IPS-NIHi11 (cell line): ENCODE data around the gene RAMP3.
"Not testable (repeated sequence)": the region's sequence is repeated elsewhere in the genome, so short reads cannot be mapped to it uniquely, and the experiment has no call there.

Experiments used
- DNase-seq: peaks from one replicate; pipeline ENCODE4 v3.0.0; 2012; ENCODE audit warnings: mixed read lengths, low spot score

RAMP3 gene

DNA sequence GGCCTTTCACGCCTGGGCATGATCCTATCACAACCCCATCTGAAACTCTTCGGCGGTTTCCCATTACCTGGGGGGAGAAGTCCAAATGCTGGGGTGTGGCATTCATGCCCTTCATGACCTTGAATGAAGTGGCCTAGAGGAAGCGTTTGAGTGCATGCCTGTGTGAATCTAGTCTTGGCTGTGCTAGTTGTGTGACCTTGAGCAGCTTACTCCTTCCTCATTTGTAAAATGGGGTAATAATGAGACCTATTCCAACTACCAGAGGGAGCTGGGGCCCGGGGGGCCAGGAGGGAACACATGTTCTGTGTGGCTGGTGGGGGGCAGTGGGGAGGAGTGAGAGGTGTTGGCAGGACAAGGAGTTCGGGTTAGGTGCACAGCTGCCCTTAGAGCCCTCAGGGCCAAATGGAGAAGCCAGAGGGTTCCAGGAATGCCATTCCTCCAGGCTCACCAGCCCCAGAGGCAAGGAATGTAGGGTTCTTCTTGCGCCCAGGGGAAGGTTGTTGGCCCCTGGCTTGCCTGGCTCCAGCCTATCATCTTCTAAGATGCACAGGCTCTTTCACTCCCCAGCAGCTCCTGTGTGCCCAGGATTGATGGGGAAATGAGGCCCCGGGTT, 24.8 kb upstream of the RAMP3 start:
- no peak for DNase-seq

DNA sequence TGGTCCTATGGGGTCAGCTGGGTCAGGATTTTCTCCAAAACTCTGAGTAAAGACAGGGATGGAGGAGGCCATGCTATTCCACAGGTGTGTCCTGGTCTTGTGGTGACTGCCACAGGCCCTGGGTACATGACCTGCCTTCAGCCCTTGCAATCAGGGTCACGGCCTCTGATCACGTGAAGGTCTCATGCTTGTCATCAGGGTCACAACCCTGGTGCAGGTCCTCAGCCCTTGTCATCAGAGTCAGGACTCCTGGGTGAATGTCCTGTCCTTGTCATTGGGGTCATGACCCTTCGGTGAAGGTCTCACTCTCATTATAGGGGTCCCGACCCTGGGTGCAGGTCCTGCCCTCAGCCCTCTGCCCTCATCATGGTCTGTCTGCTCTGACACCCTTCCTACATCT, 24.2 kb upstream of the RAMP3 start:
- no peak for DNase-seq

DNA sequence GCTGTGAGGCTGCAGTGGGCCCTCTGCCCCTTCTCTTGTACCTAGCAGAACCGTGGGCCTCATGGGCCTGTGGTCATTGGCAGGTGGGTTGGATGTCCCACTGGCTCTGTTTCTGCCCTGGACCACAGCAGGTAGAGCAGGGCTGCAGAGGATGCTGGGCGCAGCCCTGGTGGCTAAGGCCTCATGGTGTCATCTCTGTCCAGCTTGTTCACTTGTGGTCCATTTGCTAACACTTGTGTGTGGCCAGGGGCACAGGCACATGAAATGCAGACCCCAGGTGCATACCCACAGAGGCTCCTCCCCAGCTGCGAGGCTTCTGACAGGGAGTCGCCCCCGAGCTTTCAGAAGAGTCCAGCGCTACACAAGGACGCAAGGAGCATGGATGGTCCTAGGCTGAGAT, 23.7 kb upstream of the RAMP3 start:
- DNase-seq: no peak

DNA sequence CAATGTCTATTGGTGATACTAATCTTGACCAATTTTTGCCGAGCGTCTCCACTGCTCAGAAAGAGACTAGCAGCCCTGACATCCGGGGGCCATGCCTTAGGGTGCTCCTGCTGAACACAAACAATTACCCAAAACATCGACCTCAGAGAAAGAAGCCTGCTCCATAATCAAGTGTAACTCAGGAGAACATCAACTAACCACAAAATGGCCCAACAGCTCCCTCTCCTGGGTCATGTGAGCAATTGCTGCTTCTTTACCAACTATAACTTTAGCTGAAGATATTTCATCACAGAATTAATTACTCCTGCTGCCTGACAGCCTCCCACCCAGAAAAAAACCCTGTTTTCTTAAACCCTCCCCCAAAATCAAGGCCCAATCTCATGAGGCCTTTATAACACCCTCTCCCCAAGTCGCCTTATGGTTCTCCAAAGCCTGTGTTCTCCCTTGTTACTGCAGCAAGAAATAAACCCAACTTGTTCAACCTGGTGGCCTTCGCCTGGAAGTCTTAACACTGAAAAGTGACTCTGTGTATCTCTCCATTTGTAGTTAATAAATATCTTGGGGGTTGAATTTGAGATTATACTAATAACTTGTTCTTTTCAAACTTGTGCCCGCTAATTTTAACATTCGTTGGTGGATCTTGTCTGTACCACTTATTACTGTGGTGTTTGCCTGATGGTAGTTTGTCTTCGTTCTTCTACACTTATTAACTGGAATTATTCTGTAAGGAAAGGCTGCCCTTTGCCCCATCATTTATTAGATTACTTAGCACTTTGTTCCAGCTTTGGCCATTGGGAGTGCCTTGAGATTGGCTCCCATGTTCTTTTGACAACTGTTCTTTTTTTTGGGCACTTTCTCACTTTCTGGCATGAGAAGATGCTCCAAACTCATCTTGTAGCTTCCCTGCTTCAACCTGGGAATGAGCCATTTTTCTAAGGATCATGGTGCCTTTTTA, 21.2 kb upstream of the RAMP3 start:
- peak; percentile 86 for DNase-seq

DNA sequence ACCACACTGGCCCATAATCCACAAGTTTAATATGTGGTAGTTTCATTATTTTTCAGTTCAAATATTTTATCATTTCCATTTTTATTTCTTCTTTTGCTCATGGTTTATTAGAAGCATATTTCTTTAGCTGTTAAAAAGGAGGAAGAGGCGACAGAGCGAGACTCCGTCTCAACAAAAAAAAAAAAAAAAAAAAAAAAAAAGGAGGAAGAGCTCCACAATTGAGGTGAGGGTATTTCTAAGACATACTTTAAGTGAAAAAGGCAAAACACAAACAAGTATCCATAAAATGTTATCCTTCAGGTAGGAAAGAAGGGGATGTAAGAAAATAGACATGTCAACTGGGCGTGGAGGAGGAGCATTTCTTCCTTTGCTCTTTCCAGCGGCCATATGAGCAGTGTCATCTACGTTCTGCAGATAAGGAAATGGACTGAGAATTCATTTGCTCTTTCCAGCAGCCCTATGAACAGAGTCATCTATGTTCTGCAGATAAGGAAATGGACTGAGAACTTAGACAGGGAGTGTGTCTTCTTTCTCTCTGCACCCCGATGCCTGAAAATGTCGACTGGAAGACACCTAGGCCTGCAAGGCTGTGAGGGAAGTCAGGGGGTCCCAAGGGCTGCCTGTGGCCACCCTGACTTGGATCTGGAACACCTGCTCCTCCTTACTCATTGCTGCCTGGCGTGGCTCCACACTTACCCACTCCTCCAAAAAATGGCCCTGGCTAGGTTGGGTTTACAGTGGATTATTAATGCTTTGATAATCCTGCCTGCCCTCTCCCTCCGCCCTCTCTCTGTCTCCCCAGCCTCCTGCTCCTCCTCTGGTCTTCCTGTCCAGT, 18.9 kb upstream of the RAMP3 start:
- DNase-seq: no peak

DNA sequence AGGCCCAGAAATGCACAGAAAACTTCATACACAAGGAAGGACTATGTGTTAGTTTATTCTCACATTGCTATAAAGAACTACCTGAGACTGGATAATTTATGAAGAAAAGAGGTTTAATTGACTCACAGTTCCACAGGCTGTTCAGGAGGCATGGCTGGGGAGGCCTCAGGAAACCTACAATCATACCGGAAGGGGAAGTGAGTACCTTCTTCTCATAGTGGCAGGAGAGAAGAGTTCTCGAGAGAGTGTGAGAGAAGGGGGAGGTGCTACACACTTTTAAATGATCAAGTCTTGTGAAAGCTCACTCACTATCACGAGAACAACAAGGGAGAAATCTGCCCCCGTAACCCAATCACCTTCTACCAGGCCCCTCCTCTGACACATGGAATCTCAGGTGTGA, 16.8 kb upstream of the RAMP3 start:
- no peak for DNase-seq

DNA sequence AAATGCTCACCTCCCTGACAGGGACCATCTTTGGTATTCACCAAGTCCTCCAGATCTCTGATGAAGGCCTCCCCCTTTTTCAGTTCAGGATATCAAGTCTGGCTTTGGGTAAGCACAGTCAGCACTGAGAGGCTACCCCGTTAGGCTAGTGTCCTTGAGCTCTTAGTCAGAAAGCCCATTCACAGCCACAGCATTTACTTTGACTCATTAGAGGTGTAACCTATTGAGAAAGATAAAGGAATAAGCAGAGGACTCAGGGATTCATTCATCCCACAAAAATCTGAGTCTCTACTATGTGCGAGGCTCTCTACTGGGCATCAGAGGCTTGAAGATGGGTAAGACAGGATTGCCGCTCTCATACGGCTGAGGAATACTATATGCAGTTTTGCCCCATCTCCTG, 14.0 kb upstream of the RAMP3 start:
- DNase-seq: no peak

DNA sequence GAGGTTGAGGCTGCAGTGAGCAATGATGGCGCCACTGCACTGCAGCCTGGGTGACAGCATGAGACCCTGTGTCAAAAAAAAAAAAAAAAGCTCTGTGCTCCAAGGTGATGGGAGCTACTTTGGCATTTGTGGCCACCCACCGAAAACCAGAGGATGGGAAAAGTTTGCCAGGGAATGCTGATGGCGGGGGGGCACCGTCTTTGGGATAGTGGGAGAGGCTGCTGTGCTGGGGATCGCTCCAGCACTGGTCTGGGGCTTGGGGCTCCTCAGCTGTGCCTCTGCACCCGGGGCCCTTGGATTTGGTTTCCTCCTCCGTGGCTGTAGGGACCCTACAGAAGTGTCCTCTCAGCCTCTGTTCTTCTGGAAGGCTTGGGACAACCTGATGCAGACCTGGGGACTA, 11.7 kb upstream of the RAMP3 start:
- no peak for DNase-seq

DNA sequence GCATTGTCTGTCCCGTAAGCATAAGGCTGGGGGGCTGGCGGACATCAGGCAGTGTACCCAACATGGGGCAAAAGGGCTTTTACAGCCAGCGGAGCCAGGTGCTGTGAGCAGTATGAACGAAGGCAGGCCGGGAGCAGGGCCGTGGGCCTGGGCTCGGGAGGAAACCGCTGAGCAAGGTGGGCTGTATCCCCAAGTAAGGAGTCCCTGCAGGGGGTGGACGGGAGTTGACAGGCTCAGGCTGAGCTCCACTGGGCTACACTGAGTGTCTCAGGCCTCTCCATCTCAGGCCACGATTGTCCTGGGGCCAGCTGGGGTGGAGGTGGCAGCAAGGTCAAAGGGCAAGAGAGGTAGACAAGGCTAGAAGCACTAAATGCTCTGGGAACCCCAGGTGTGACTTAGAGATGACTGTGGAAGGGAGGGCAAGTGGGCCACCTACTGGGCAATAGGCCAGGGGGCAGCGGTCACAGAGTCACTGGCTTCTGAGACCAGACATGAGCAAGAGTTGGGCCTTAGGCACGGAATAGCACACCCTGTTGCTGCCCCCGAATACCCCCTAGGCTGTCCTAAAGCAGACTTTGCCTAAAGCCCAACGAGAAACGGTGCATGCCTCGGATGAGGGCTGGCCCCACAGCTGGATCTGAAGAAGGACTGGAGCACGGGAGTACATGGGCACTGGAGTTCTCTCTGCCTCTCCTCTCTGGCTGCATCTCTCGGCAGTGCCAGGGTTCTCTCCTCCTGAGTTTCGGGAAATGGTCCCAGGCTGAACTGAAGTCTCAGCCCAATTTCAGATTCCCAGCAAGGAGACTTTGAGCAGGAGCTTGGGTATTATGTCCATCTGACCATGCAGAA, 10.8 kb upstream of the RAMP3 start:
- DNase-seq: no peak

DNA sequence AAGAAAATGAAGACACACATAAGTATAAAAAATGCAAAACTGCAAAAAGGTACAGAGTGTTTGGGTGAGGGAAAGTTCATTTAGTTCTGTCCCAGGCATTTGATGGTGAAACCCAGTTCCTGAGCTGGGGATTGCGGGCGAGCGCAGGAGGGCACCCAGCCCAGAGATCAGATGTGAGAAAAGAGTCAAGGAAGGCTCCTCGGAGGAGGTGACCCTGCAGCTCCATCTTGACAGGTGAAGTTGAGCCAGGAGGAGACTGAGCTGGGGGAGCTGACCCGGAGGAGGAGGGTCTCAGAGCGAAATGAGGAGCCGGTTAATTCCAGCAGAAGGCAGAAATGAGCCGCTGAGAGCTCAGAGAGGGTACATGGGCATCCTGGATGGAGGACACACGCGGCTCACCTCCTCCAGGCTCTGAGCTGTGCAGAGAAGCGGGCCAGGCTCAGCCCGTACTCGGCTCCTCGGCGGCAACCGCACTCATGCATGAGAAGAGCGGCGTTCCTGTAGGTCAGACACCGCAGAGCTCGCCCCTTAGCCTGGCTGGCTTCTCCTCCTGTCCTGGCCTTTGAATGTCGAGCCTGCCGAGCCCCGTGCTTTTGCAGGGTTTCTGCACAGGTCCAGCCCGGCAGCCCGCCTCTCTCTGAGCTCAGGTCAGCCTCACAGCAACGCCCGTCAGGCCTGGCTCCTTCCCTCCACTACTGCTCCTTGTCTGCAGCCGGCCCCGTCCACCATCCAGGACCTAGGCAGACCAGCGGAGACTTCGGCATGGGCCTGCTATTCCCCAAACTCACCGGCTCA, 9.5 kb upstream of the RAMP3 start:
- no peak for DNase-seq

DNA sequence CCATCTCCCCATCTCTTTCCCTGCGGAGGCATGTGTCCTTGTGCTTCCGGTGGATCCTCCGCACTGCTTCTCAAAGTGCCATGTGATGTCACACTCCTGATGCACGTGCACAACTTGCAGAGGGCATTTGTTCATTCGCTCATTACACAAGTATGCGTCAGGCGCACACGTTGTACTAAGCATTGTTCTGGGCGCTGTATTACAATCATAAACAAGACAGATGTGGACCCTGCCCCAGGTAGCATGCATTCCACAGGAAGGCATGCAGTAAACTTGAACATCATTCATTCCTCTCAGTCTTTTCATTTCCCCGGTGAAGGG, 9.0 kb upstream of the RAMP3 start:
- no peak for DNase-seq

DNA sequence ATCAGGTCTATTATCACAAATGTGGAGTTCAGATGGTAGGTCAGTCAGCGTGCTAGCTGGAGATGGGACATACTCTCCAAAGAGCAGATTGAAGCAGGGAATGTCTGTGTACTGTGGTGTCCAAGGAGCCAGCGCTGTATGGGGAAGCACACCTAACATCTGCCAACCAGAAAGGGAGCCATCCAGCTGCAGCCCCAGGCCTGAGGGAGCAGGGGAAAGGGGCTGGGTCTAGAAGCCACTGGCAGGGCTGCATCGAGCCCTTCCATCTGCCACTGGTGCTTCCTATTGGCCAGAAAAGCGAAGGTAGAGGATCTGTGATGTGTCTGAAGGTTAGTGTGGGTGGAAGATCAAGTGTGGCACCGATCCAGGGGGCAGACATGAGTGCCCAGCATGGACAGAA, 8.0 kb upstream of the RAMP3 start:
- no peak for DNase-seq

DNA sequence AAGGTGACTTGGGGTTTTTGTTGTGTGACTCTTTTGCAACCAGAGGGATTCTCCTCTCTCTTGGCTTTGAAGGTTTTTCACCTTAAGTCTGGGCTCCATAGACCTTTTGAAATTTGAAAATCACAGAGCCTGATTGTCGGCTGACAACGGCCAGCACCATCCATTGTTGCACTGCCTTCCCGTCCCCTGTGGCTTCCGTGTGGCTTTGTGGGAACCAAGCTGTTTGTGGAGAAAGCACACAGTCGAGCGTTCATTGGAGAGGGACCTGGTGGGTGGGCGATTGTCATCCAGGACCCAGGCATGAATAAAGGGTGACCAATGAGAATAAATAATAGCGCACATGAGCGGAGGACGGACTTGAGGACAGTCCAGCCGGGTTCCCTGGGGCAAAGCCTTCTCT, 7.4 kb upstream of the RAMP3 start:
- no peak for DNase-seq

DNA sequence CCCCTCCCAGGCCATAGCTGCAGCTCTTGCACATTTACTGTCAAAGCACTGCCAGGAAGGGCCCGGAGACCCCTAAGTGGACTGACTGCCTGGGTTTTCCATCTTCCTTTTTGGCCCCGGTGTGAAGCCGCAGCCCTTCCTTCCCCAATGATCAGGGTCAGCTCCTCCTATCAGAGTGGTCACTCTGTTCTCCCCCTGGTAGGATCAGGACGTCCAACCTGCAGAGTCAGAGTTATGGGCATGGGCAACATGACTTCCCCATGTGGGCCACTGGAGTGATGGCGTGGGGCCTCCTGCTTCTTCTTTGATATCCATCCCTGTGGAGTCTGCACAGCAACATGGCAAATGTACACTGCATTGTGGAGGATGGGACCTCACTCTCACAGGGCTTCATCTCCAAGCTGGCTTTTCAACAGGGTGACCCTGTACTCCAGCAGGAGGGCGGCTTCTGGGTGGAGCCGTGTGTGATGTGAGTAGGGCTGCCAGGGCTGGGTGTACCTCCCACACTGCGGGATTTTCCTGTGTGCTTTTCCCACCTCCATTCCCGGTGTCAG, 6.4 kb upstream of the RAMP3 start:
- no peak for DNase-seq

DNA sequence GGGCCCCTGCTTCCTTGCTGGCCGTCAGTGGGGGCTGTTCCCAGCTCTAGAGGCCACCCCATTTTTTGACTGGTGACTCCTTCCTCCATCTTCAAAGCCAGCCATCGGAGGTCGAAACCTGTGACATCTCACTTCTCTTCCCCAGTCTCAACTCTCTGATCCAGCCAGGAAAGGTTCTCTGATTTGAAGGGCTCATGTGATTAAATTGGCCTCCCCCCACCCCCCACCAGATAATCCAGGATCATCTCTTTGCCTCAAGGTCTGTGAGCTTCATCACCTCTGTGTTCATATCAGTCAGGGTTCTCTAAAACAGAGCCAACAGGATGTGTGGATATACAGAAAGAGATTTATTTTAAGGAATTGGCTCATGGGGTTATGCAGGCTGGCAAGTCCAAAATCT, 5.6 kb upstream of the RAMP3 start:
- DNase-seq: no peak

DNA sequence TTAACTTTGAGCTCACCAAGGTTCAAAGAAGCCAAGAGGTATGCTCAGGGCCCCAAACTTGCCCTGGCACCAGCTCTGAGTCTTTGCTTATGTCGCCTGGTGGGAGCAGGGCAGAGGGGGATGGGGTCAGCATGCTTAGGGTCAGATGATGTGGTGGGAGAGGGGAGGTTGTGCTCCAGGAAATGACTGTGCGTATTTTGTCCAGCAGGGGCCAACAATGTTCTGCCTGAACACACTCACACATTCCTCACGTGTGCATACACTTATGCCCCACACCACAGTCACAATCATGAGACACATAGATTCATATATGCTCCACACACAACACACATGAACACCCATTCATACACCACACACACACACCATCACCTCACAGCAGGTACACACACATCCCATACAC, 4.4 kb upstream of the RAMP3 start:
- no peak for DNase-seq

DNA sequence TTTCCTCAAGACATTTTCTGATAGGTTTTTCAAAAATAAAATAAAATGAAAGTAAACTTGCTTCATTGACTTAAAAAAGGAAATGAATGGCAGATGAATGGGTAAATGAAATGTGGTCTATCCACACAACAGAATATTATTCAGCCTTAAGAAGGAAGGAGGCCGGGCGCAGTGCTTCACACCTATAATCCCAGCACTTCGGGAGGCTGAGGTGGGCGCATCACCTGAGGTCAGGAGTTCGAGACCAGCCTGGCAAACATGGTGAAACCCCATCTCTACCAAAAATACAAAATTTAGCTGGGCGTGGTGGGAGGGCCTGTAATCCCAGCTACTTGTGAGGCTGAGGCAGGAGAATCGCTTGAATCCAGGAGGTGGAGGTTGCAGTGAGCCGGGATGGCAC, 3.7 kb upstream of the RAMP3 start:
- not testable (repeated sequence) for DNase-seq

DNA sequence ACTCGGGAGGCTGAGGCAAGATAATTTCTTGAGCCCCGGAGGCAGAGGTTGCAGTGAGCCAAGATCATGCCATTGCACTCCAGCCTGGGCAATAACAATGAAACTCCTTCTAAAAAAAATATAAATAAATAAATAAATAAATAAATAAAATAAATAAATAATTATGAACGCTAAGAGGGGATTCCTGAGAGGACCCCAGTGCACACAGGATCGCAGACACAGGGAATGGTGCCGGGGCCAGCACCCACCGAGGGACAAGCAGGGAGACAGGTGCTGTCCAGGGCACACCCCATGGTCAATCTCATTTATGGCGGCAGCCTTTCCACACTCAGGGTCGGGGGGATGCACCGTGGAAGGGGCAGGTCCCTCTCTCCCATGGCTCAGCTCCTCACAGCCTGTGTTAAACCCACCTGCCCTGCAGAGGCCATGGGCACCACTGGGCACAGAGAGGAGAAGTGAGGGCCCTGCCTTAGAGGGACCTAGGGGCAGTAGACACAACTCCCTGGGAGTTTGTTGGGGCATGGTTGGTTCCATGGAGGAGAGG, 2.2 kb upstream of the RAMP3 start:
- no peak for DNase-seq

DNA sequence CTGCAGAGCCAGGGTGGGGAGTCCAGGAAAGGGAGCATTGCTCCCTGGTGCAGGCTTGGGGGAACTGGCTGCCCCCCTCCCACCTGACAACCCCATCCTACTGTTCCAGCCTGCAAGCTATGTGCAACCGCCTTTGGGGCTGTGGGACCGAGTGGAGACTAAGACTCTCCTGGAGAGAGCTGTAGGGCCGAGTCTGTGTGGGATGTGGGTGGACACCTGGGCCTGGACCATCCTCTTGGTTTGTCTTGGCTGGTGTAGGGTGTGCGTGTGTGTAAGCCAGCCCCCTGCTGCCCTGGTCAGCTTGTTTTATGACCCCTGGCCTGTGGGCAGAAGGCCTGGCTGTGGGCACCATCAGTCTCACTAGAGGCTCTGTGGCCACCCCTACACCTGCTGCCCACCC, 1.6 kb upstream of the RAMP3 start:
- no peak for DNase-seq

DNA sequence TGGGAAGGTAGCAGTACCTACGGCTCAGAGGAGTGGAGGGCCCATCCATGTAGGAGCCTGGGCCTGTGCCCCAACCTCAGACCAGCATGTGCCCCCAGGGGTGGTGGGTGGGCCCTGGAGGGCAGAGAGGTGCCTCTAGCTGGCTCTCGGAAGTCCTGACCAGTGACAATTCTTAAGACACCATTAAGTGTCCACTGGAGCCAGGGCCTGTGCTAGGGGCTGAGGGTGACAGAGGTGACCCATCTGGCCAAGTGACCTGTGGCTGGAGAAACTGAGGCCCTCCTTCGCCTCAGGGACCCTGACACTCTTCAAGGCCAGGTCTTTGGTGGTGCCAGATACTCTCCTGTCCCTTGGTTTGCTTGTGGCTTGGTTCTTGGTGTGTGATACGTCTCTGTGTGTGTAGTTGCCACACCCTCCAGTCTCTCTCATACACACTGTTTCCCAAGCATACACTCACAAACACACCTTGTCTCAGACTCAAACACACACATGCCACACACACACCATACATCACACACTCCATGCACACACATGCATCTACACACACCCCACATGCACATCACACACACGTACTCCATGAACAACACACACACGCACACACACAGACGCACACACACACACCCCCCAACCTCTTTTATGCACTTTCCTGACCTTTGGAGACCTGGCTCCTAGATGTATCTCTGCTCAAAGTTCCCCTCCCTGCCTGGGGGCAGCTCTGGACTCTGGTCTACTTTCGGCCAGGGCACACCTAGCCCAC, 897 bp upstream of the RAMP3 start:
- no peak for DNase-seq
